ENCODE data around the gene DNAH7. TPM values are rescaled to one million over a fixed set of nuclear protein-coding genes. Genes with fewer than 3 reads are reported as not detected.
A peak's percentile ranks its signal among the peaks of the same experiment; 100 is the strongest.

Gene DNAH7
- total and polyA plus RNA-seq, 2 of the 8 experiments (the other 6 are each of a cell fraction or from before 2014, with no cell fraction given), result 0.07 to 0.08 TPM

GRCh38 chr2:195732574-195732973 is 336.1 kb downstream of the DNAH7 start:
- POLR2A ChIA-PET (ENCODE audit: partially characterized antibody), result no interaction called here
- 89% methylated on average over 1 of the region's 1 CpG; no CpG with 5 or more reads in 1 of the 2 experiments for WGBS, 2 experiments (ENCODE audit: extremely low coverage in 1 of 2, insufficient coverage in 1 of 2, insufficient read length in 1 of 2, insufficient replicate concordance in 2 of 2, low coverage in 1 of 2, low lambda C conversion rate in 2 of 2, missing lambda C conversion rate in 1 of 2)
- Histone ChIP-seq H2BK120ac (replicated peaks; ENCODE audit: low read depth, low read length) (no peak overlapping the region), H3K27me3 (replicated peaks in 1 of 4; ENCODE audit: control insufficient read depth in 3 of 4, extremely low read depth in 1 of 4, insufficient read depth in 3 of 4, low read length in 3 of 4) (no peaks in the 10 kb centered on the region), H4K5ac (ENCODE audit: insufficient read length, low read depth, low read length) (no peak overlapping the region), H3K4me3 (ENCODE audit: extremely low read depth in 1 of 4, insufficient read depth in 2 of 4, low read depth in 3 of 4, low read length in 4 of 4) (no peak overlapping the region), H2BK12ac (ENCODE audit: low read depth, low read length) (no peak overlapping the region), H4K20me1 (replicated peaks in 1 of 2; ENCODE audit: control insufficient read depth in 1 of 2, insufficient read depth in 2 of 2, low read length in 2 of 2) (peaks cover 0 to 1% of the 10 kb centered on the region in 2 experiments), H3K23ac (ENCODE audit: insufficient read length) (no peak overlapping the region), H3K18ac (ENCODE audit: extremely low read depth, low read length) (no peak overlapping the region), H4K8ac (ENCODE audit: extremely low read depth, insufficient read depth, low read length) (no peak overlapping the region), H2AK5ac (ENCODE audit: low read depth, low read length) (no peak overlapping the region), H3K4me2 (ENCODE audit: insufficient read depth in 1 of 2, low read depth in 2 of 2, low read length in 2 of 2) (no peak overlapping the region), H2BK15ac (ENCODE audit: low read length) (no peak overlapping the region), H3K9ac (replicated peaks in 1 of 4; ENCODE audit: extremely low read depth in 1 of 4, low read depth in 3 of 4, low read length in 3 of 4) (no peak overlapping the region), H3K56ac (replicated peaks; ENCODE audit: insufficient read length, low read depth, low read length) (no peak overlapping the region), H2AFZ (ENCODE audit: low read length) (no peak overlapping the region), H3K79me1 (ENCODE audit: low read depth, low read length) (no peaks in the 10 kb centered on the region), H3K27ac (ENCODE audit: low read depth, low read length) (no peak overlapping the region), H3K9me3 (ENCODE audit: insufficient read depth in 2 of 2, low read depth in 1 of 2, low read length in 1 of 2) (no peaks in the 10 kb centered on the region), H2BK20ac (ENCODE audit: low read length) (no peak overlapping the region), H3K23me2 (ENCODE audit: low read depth, low read length) (no peaks in the 10 kb centered on the region), H3K14ac (ENCODE audit: insufficient read length) (no peak overlapping the region), H3K4me1 (replicated peaks in 1 of 4; ENCODE audit: control insufficient read depth in 3 of 4, insufficient read depth in 4 of 4, low read length in 3 of 4) (no peaks in the 10 kb centered on the region), H3K4ac (replicated peaks; ENCODE audit: insufficient read length, low read depth, low read length) (no peak overlapping the region), H3K79me2 (ENCODE audit: control insufficient read depth in 1 of 2, insufficient read depth in 2 of 2, low read length in 2 of 2) (no peaks in the 10 kb centered on the region), H3K36me3 (ENCODE audit: control insufficient read depth in 2 of 4, insufficient read depth in 4 of 4, low read length in 3 of 4) (peaks cover 2 to 57% (median 22%) of the 10 kb centered on the region in 4 experiments; a peak in 7 of 8 replicates), H2BK5ac (ENCODE audit: low read depth, low read length) (no peak overlapping the region), H4K91ac (replicated peaks; ENCODE audit: insufficient read length, low read length) (no peak overlapping the region)
- TF ChIP-seq SIRT6 (IDR thresholded peaks at IDR 0.05; ENCODE audit: low read length) (no peak), CEBPB (IDR thresholded peaks at IDR 0.05; ENCODE audit: low read depth, low read length) (no peak), POLR2AphosphoS5 (IDR thresholded peaks at IDR 0.05; ENCODE audit: low read depth, low read length) (no peak), RAD21 (IDR thresholded peaks at IDR 0.05 in 1 of 2, conservative IDR thresholded peaks at IDR 0.05 in 1 of 2; ENCODE audit: low read depth in 2 of 2, low read length in 2 of 2) (peak in 1 of 2 experiments; percentile 9; a peak in 2 of 4 replicates)
- CTCF ChIA-PET (ENCODE audit: partially characterized antibody), result interaction anchor here (1.1 kb wide), 1 partner anchor 60 kb away, joined by 4 read pairs; no protein-coding TSS in a partner anchor
- no peak for DNase-seq (ENCODE audit: low read depth in 1 of 2, low spot score in 2 of 2)
- no peak for FAIRE-seq
